ENCODE measurements around the gene KLF15.

The KLF15 gene

GRCh38 chr3:126360714-126361060 is 3.5 kb upstream of the KLF15 start:
- no peak for DNase-seq (ENCODE audit: low spot score)

DNA sequence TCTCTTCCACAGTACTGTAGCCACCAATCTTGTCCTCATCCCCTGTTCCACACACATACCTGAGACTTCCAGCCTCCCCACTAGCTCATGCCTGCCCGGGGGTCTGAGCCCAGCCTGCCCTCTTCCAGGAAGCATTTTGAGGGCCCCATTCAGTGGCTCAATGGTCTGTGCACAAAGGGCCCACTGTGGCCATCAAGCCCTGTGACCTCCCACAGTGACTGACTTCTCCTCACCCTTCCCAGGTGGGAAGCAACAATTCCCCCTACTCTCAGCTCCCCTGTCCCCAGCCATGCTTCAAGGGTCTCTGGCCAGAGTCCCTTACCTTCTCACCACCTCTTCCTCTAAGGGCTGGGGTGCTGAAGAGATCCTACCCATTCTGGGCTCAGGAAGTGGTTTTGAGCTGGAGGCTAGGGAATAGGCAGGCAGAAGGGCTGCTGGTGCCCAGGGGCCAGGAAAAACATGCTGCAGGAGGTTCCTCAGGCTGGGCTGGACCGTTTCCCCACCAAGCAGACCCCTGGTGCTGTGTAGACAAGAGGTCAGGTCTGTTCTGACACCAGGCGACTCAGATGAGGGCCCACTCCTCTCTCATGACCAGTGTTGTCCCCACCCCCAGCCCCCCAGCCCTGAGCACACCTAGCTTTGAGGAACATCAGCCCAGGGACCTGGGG is 3.0 kb upstream of the KLF15 start:
- DNase-seq (ENCODE audit: low spot score), result no peak

- no peak for DNase-seq (ENCODE audit: low spot score)
These were observed 1.6 kb upstream of the KLF15 start for GRCh38 chr3:126358816-126359181.

GRCh38 chr3:126358038-126358815 is 1.0 kb upstream of the KLF15 start:
- DNase-seq (ENCODE audit: low spot score), result no peak

DNA sequence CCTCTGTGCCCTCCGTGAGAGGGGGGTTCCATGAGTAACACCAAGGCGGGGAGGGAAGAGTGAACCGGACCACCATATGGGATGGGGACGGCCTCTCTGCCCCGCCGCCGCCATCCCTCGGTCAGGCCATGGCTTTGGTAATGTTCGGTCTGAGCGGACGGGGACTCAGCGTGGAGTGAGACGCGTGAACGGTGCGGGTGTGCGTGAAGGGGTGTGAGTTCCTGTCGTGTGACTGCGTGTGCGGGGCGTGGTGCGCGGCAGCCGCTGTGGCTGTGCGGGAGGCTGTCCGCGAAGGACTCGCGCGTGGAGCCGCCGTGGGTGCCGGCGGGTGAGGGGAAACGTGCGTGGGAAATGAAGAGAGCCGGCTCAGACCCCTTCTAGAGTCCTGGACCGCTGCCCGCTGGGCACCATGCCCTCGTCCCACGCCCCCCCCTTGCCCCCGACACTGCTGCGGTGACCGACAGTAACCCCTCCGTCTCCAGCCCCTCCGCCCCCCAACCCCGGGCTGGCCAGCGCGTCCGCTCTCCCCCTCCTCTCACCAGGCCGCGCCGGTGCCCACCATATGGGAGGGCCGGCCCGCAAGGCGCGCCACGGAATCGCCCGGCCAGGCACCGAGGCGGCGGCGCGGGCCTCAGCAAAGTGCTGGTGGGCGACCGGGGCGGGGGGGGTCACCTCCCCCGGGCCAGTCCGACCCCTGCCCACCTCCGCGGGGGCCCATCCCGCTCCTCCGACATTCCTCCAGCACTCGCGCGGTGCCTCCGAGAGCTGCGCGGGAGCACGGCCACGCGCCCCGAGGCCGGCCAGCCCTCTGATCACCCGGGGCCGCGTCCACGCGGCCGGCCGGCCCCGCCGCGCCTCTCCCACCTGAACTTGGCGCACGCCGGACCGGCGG is 589 bp downstream of the KLF15 start:
- DNase-seq (ENCODE audit: low spot score), result peak; percentile 49

- DNase-seq (ENCODE audit: low spot score), result peak; percentile 93
These were observed 1.3 kb downstream of the KLF15 start for GRCh38 chr3:126355777-126356372.

DNA sequence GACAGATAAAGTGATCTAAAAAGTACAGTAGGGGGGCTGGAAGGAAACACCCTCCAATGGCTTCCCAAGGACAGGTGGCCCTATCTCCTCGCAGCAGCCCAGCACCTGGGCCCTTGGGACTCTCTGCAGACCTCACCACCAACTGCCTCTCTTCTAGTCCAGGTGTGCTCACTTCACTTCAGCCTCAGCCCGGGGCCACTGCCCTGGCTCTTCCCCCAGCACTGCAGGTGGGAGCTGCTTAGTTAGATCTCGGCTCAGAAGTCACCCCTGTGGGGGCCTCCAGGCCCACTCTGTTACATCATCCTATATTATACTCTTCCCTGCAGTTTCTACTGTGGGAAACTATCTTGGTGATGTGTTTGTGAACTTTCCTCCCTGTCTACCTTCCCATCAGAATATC is 2.0 kb downstream of the KLF15 start:
- no peak for DNase-seq (ENCODE audit: low spot score)

DNA sequence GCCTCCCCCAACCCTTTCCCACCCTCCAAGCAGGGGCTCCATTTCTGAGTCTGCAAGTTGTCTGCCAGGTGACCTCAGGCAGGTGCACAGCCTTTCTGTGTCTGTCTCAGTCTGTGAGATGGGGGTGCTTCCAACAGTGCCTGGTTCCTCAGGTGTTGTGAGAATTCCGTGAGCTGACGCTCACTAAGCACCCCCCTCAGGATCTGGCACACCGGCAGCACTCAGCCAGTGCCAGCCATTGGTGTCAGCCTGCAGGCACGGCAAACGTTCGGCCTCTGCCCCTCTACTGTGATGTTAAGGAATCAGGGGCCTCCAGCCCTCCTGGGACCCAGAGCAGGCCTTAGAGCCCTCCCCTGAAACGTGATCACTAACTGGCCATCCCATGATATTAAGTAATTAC is 2.4 kb downstream of the KLF15 start:
- no peak for DNase-seq (ENCODE audit: low spot score)

GRCh38 chr3:126353694-126354321 is 3.4 kb downstream of the KLF15 start:
- DNase-seq (ENCODE audit: low spot score), result no peak

DNA sequence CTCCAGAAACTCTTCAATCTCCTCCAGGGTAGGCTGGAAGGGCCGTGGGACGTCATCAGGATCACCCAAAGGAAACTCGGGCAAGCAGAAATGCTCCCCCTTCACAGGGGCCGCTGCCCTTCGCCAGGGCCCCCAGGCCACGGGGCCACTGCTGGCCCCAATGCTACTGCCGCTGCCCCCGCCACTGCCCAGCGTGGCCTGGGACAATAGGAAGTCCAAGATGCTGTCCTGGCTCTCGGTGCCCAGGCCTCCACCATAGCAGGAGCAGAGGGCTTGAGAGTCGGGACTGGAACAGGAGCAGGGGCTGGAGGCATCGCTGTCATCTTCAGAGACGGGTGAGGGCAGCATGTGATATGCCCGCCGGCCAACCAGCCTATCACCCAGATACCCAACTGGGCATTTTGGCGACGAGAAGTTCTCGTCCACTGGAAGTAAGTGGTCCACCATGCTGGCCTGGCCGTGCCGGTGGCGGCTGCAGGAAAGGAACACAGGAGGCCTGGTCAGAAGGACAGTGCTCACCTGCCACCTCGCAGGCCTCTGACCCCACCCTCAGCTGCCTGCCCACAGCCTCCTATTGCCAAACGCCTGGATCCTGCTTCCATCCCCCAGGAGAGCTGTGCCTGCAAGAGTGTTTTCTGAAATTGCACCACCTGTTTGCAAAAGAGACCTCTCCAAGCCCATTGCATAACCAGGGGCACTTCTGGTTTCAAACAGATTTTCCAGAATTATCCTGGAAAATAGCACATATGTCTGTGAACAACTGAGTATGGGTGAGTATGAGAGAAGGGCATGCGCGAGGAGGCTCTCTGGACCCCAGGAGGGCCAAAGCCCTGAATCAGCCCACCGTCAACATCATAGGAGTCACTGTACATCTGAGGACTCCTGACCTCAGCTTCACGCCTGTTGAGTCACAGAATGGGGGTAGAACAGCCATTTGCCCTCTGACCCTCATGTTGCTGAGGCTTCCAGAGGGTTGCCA is 4.4 kb downstream of the KLF15 start:
- peak; percentile 43 for DNase-seq (ENCODE audit: low spot score)

- no peak for DNase-seq (ENCODE audit: low spot score)
These were observed 5.3 kb downstream of the KLF15 start for GRCh38 chr3:126351771-126352475.

DNA sequence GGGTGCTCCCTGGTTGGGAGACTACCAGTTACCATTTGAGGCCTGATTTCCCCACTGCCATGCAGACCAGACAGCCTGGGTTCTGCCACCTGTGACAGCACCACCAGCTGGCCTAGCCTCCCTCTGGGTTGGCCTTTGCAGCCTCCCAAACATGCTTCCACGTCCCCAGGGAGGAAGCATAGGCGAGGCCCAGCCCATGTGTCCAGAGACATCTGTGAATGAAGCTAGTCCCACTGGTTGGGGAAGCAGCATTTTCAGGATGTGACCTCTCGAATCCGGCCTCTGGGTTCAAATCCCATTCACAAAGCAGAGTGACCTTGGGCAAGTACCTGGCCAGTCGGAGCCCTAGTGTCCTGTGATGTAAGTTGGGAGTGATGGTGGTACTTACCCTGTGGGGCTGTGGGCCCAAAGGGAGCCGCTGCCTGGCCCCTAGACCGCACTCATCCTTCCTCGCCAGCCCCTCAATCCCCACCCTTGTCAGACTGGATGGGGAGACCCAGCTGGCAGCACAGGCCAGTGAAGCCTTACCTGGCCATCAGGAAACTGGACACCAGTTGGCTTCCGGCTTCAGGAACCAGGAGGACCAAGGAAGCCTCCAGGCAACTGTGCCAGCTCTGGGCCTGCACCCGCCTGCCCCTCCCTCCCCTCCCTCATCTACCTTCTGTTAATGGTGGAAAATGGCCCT is 6.0 kb downstream of the KLF15 start:
- no peak for DNase-seq (ENCODE audit: low spot score)

DNA sequence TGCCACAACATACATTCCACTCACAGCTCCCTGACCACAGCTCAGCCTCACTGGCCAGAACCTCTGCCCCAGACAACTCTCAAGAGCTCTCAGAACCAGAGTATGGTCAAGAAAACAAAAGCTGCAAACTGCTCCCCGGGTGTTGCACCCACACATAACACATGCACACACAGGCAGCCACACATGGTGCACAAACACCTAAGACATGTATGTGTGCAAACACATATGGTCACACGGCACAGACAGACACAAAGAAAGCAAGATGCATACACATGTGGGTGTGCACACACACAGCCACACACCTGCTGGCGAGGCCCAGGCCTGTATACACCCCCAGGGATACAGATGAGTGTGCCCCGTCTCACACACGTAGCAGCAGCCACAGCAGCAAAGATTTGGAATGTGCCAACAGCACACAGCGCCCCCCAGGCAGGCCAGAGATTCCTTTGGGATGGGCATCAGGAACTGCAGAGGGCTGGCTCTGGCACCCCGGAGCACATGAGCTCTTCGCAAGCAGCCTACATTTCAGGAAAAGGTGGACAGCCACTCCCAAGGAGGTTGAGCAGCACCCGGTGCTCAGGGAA is 6.6 kb downstream of the KLF15 start:
- DNase-seq (ENCODE audit: low spot score), result no peak

GRCh38 chr3:126349611-126350501 is 7.4 kb downstream of the KLF15 start:
- DNase-seq (ENCODE audit: low spot score), result no peak

GRCh38 chr3:126349071-126349470 is 8.1 kb downstream of the KLF15 start:
- no peak for DNase-seq (ENCODE audit: low spot score)

DNA sequence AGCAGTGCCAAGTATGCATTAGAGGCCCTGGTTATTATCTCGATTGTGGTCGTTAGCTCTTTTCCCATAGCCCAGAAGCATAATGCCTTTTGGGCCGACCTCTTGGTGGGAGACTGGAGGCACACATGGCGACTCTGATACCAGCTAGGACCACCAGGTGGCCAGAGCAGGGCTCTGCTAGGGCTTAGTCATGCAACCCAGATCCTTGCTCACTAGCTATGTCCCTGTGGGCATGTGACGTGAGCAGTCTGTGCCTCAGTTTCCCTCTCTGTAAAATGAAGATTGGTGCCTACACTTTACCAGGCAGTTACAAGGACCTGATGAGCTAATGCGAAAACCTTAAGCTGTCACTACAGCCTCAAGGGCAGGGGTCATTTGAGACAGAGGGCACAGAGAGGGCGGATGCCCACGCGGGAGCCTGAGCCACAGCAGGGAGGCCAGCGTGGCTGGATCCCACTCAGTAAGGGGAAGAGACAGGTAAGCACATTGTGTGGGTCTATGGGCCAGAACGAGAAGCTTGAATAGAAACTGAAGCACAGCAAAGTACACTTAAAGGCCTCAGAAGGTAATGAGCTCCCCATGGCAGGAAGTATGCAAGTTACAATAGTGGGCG is 8.8 kb downstream of the KLF15 start:
- DNase-seq (ENCODE audit: low spot score), result no peak

DNA sequence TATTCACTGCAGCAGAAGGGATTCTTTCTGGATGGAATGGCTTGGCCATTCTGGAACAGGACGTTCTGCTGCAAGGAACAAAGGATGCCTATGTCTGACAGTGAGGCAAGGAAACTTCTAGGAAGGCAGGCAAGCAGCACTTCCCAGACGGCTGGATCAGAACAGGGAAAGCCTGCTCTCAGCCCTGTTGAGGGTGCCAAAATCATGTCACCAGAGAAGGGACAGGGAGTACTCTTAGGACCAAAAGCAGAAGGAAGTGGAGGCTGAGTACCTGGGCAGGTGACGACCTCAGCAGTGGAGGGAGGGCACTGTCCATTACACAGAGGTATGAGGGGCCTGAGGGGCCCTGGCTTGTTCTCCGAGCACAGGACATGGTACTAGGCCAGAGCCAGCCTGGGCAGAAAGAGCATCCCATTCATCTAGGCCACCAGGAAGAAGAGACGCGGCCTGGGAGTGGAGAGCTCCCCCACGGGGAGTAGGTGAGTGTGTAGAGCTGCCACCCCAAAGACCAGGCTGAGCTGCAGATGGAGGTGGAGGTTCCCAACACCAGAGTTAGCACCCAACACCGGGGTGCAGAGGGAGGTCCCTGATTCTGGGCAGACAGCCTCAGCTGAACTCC is 9.6 kb downstream of the KLF15 start:
- no peak for DNase-seq (ENCODE audit: low spot score)
